Occipital lobe (tissue), 2 donors: ENCODE results near the gene RNF207. TPM values are rescaled to one million over a fixed set of nuclear protein-coding genes. Genes with fewer than 3 reads are reported as not detected.
A peak's percentile ranks its signal among the peaks of the same experiment; 100 is the strongest.

Source experiments
- DNase-seq: peaks from one replicate; lab custom pipeline; 2025; lab: John Stamatoyannopoulos, UW
- total RNA-seq: library from RNA; depleted of rRNA; stranded (reverse); fragments of >200 nt; gene quantifications from one replicate; pipeline ENCODE4 v1.2.3, GENCODE V29; 2014

RNF207 gene
- total RNA-seq, 1 donor from 2014 or later: 8.7 TPM

GRCh38 chr1:6172549-6172948 lies 33.4 kb upstream of the RNF207 start:
- no peak for DNase-seq

DNA sequence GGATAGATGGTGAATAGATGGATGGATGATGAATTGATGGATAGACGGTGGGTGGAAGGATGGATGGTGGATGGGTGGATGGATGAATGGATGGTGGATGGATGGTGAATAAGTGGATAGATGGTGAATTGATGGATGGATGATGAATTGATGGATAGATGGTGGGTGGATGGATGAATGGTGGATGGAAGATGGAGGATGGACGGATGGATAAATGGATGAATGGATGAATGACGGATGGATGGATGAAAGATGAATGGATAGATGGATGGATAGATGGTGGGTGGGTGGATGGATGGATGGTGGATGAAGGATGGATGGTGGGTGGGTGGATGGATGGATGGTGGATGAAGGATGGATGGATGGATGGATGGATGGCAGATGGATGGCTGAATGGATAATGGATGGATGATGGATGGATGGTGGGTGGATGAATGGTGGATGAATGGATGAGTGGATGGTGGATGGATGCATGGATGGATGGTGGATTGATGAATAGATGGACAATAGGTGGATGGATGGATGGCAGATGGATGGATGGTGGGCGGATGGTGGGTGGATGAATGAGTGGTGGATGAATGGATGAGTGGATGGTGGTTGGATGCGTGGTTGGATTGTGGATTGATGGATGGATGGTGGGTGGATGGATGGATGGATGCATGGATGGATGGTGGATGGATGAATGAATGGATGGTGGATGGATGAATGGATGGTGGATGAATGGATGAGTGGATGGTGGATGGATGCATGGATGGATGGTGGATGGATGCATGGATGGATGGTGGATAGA lies 31.1 kb upstream of the RNF207 start:
- DNase-seq: no peak

GRCh38 chr1:6175411-6175828 lies 30.5 kb upstream of the RNF207 start:
- no peak for DNase-seq

DNA sequence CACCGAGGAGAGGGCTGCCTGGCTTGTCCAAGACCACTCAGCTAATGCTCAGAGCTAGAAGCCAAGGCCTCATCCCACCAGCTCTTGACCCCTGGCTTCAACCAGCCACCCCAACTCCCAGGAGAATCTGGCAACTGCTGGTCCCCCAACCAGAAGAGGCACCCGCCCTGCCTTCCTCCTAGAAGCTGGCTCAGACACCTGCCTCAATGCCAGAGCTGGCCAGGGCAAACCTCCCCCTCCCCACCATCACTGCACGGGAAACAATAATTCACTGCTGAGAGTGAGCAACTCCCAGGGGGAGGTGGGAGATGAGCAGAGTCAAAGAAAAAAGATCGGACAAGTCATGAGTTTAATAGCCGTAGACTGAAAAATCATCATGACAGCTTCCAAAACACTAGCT lies 29.1 kb upstream of the RNF207 start:
- DNase-seq: no peak

DNA sequence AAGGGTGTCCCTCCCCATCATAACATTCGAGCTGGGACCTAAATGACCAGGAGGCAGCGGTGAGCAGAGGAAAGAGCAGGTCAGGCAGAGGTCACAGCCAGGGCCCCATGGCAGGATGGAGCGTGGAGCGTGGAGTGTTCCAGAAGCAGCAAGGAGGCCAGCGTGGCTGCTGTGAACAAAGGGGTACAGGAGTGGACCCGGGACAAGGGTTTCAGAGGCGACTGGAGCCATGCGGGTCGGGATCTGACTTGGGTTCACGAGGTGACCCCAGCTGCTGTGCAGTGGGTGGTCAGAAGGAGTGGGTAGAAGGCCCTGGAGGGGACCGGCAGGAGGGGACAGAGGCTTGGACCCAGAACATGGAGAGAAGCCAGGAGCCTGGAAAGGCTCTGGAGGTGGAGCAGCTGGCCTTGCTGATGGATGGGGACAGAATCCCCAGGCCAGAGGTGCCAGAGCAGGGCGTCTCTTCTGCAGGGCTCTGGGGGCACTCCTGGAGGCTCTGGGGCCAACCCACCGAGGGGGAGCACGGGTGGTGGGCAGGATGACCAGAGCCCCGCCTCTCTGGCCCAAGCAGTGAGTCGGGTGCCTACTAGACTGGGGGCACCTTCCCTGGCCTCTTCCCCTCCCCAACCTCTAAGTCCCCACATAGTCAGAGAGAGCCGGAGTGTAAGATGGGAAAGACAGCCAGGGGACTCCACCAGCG lies 28.1 kb upstream of the RNF207 start:
- DNase-seq: no peak

DNA sequence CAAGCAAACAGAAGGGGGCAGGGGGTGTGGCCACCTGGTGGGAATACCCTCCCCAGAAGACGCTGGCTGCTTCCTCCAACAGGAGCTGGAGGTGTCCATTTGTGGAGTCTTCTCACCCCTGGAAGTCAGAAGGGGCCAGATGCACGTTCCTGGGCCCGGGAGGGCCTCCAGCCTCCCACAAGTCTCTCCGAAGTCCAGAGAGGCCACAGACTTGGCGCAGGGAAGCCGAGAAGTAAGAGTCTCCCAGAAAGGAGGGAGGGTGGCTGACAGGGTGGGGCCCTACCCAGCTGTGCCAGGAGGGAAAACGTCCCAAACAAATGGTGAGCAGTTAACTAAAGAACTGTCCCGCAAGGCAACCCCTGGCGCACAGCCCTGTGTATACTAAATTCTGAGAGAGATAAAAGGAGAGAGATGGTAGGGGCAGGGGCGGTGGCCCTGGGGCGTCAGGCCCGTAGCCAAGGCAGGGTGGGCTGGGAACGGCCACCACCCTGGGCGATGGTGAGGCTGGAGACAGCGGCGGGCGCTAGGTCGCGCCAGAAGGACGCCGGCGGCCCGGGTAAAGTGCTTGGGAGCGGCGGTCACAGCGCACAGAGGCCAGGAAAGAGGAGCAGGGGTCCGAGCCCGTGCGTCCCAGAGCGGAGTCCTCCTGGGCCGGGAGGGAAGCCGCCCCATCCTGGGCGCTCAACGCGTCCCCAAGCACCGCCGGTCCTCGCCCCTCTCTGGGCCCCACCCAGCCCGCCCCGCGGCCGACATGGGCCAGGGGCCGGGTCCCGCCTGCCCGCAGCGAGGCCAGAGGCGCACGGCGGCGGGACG lies 27.0 kb upstream of the RNF207 start:
- no peak for DNase-seq

GRCh38 chr1:6179564-6180175 lies 26.2 kb upstream of the RNF207 start:
- DNase-seq: no peak

GRCh38 chr1:6180268-6180706 lies 25.6 kb upstream of the RNF207 start, which contains the start of gene CHD5:
Gene CHD5, minus strand, starts transcription at chr1:6180321. Its CDS starts 298 bp downstream, at chr1:6180023.
- peak; percentile 34 for DNase-seq

- no peak for DNase-seq
Observed at GRCh38 chr1:6180707-6181311, 25.1 kb upstream of the RNF207 start.

DNA sequence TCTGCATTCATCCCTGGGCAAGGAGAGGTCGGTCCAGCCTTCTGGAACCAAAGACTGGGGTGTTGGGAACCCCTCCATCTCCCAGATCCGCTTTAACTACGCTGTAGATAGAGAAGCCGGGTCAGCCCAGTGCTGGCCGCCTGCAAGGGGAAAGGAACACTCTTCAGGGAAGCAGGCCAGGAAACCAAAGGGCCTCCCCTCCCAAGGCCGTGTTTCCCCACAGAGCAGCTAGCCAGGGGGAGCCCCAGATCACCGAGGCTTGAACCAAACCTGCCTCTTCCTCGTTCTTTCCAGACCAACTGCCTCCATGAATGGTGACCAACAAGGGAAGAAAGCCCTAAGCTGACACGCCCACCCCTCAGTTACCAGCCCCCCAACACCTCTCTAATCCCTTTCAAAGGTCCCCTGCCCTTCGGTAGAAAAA lies 24.6 kb upstream of the RNF207 start:
- no peak for DNase-seq

GRCh38 chr1:6183520-6183989 lies 22.4 kb upstream of the RNF207 start:
- DNase-seq: no peak

GRCh38 chr1:6184083-6184783 lies 21.7 kb upstream of the RNF207 start:
- no peak for DNase-seq

GRCh38 chr1:6185151-6185550 lies 20.8 kb upstream of the RNF207 start:
- DNase-seq: no peak

- no peak for DNase-seq
Observed at GRCh38 chr1:6185635-6186382, 20.1 kb upstream of the RNF207 start.

DNA sequence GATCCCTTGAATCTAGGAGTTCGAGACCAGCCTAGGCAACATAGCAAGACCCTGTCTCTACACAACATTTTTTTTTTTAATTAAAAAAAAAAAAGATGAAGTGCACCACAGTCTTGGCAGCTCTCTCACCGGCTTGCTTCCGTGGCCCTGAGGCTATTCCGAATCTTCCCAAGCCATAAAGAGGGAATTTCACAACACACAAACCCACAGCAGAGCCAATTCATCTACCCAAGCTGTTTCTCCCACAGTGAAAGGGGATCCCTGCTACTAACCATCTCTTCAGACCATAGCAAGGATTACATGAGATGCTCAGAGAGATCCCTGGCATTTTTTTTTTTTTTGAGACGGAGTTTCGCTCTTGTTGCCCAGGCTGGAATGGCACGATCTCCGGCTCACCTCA lies 17.5 kb upstream of the RNF207 start:
- no peak for DNase-seq

DNA sequence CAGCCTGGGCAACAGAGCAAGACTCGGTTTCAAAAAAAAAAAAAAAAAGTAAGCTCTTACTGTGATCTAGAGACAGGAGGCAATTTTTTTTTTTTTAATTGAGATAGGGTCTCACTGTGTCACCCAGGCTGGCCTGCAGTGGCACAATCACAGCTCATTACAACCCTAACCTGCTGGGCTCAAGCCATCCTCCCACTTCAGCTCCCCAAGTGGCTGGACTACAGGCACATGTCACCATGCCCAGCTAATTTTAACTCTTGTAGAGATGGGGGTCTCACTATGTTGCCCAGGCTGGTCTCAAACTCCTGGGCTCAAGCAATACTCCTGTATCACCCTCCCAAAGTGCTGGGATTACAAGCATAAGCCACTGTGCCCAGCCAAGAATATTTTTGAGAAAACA lies 14.0 kb upstream of the RNF207 start:
- DNase-seq: no peak

DNA sequence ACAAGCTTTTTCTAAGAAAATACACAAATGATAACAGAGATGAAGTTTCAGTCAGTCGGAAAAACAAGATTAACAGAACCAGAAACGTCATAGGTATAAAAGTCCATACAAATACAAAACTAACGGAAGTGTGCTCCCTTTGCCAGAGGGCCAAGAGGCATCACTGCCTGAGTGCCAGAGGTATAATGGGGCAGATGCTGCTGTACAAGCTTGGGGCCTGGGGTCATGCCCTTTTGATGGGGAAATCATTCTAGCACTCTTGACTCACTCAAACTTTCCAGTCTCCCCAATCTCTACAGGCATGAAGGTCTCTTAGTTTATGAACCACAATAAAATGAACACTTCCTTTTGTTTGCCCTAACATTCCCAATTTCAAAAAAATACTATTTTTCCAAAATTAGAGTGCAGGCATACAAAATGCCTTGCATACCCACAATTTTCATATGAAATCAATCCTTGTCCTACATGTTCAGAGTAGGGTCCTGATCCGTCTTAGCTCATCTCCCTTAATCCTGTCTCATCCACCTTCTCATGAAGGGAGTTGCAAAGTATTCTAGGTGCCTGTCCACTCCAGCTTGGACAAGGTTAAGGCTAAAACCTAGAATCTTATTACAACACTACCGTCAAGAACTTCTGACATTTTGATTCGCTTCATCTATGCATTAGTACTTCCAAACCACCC lies 8.0 kb upstream of the RNF207 start:
- DNase-seq: no peak

GRCh38 chr1:6198646-6199297 lies 7.1 kb upstream of the RNF207 start:
- DNase-seq: no peak
